HCEC 1CT (cell line): ENCODE data around the gene OSBPL1A.

Experiments
- DNase-seq: peaks from one replicate; pipeline ENCODE4 v3.0.0-alpha.2; 2017

The OSBPL1A gene

DNA sequence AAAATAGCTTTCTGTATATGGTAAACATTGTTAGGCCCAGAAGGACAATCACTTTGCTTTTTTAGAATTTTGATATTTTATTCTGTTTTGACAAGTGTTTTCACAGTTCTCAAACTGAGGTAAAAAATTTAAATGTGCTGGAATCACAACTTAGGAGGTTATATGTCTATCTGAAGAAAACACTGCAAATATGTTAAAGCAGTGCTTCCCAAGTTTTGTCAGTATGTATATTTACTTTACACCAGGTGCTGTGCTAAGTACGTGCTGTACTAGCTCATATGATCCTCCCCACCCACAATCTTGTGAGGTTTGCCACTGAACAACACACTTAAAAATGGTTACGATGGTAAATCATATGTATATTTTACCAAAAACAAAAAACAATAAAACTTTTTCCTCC lies 134.6 kb downstream of the OSBPL1A start:
- DNase-seq = no peak

- peak; percentile 64 for DNase-seq
These were observed 135.5 kb downstream of the OSBPL1A start for GRCh38 chr18:24262087-24262486.

DNA sequence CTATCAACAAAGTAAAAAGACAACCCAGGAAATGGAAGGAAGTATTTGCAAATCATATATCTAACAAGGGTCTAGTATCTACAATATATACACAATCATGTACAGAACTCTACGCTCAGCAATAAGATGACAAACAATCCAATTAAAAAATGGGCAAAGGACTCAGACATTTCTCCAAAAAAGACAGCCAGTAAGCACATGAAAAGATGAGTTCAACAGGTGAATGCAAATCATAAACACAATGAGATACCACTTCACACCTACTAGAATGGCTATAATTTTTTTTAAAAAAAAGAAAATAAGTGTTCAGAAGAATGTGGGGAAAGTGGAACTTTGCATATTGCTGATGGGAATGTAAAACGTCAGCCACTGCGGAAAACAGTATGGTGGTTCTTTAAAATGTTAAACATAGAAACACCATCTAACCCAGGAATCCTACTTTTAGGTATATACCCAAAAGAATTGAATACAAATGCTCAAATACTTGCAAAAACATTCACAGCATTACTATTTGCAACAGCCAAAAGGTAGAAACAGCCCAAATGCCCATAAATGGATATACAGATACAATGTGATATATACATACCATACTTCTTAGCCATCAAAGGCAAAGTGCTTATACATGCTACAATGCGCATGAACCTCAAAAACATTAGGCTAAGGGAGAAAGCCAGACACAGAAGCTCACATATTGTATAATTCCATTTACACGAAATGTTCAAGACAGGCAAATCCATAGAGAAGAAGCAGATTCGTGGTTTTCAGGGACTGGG lies 137.6 kb downstream of the OSBPL1A start:
- DNase-seq = peak; percentile 20

GRCh38 chr18:24254071-24254470 lies 143.6 kb downstream of the OSBPL1A start:
- no peak for DNase-seq

DNA sequence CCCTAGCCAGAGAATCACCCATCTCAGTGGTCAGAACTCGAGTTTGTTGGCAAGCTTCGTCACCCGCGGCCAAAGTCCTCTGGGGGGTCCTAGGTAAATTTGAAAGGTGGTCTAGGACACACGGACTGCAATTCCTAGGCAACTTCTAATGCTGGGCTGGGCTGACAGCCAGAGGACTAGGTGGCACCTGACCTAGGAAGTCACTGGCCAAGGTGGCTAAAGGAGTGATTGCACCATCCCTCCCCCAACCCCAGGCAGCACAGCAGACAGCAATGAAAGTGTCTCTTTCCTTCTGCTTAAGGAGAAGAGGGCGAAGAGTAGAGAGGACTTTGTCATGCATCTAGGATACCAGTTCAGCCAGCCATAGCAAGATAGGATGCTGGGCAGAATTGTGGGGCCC lies 147.9 kb downstream of the OSBPL1A start:
- no peak for DNase-seq

DNA sequence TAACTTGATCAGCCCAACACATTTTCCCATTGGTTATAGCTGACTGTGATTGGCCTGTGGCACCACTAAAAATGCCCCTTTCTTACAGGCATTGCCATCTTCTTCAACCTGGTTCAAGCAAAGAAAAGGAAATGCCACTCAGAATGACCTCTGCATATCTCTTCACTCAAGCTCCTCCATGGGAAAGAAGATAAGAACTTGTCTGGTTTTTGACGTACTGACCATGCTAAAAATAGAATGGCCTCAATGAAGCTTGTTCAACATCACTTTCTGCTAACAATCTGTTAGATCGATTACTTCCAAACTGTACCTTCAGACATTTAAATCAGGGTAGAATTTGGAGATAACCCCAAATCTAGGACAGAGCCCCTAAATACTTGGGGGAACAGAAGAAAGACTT lies 149.3 kb downstream of the OSBPL1A start:
- no peak for DNase-seq

DNA sequence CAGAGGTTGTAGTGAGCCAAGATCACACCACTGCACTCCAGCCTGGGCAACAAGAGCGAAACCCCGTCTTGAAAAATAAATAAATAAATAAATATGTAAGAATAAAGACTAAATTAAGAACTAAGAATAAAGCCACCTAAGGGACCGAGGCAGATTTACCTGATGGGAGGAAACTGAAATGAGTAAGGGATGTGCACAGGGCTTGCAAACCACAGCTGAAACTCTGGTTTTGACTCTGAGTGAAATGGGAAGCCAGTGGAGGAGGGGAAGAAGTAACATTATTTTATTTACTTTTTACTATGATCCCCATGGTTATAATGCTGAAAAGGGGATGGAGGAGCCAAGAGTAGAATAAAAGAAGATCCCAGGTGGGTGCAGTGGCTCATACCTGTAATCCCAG lies 151.5 kb downstream of the OSBPL1A start:
- DNase-seq = no peak

GRCh38 chr18:24244698-24245097 lies 152.9 kb downstream of the OSBPL1A start:
- DNase-seq = no peak

DNA sequence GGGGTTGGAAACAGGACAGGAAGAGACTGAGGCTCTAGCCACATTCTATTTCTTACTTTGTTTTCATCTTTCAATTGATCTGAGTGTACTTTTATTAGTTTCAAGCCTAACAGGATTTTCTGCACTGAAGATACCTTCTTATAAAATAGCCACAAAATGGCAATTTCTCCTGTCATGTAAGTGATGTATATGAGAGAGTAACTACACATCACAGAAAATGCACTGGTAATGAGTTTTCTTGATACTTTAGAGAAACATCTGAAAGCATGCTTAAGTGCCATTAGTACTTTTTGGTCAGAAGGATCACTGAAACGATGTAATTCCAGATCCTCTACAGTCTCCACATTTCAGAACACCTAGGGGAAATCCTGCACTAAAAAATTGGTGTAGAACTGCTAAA lies 153.9 kb downstream of the OSBPL1A start:
- DNase-seq = no peak

GRCh38 chr18:24239341-24239740 lies 158.3 kb downstream of the OSBPL1A start:
- DNase-seq = no peak

GRCh38 chr18:24238387-24238786 lies 159.2 kb downstream of the OSBPL1A start:
- no peak for DNase-seq

GRCh38 chr18:24234850-24235418 lies 162.7 kb downstream of the OSBPL1A start:
- DNase-seq = no peak

GRCh38 chr18:24234330-24234729 lies 163.3 kb downstream of the OSBPL1A start:
- no peak for DNase-seq

GRCh38 chr18:24232800-24233199 lies 164.8 kb downstream of the OSBPL1A start:
- no peak for DNase-seq

GRCh38 chr18:24231773-24232735 lies 165.6 kb downstream of the OSBPL1A start:
- peak; percentile 60 for DNase-seq

DNA sequence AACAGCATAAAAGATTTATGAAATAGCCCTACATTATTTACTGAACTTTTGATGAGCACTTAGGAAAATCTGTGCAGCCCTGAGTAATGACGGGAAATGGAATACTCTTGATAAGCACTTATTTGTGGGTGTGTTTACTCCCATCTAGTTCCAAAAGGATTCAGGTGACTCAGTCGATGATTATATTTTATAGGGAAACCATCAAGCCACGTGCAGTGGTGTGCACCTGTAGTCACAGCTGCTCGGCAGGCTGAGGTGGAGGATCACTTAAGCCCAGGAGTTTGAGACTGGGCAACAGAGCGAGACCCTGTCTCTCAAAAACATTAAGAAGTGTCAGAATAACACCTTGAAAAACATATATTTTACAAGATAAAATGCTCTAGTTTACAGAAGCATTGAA lies 166.9 kb downstream of the OSBPL1A start:
- no peak for DNase-seq

- no peak for DNase-seq
These were observed 169.0 kb downstream of the OSBPL1A start for GRCh38 chr18:24228667-24229041.

DNA sequence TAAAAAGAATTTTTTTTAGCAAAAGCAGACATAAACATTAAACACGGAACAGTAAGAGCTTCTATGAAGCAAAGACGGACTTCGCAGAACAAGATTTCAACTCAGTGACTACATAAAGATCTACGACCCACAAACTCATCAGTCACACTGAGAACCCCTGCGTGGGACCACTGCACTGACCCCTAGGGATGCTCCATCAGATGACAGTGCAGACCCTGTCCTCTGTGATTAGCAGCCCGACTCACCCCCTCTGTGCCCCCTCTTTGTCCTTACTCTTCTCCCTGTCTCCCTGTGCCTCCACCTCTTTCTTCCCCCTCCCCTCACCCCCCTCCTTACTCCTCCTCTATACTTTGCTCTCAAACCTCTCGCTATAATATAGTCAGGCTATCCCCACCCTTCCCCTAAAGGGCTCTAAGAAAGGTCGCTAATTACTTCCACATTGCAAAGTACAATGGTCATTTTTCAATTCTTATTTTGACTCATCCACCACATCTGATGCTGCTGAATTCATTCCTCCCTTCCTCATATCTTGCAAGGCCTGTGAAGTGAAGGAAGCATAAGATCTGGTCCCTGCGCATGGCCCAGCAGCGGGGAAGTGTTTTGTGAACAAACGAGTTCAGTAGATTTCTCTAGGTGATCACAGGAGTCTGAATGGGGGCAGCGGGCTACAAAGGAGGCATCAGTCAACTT lies 169.5 kb downstream of the OSBPL1A start:
- no peak for DNase-seq

GRCh38 chr18:24220318-24220688 lies 177.3 kb downstream of the OSBPL1A start:
- no peak for DNase-seq

GRCh38 chr18:24219561-24220317 lies 177.9 kb downstream of the OSBPL1A start:
- DNase-seq = no peak

DNA sequence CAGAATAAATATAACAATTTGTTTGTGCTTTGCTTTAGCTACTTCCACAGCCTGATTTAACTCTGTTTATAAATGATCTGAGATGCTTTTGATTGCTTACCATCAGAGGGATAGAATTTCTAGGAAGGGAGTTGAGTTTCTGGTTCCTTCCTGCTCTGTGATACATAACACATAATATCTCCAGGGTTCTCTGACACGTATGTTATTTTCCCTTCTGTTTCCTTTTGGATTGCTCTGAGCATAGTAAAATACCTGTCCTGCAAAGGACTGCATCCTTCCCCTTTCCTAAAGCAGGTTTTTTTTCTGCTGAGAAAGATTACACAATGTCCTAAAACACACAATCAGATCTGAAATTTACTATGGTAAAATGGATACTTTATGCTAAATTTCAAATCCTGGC lies 182.7 kb downstream of the OSBPL1A start:
- DNase-seq = no peak

- no peak for DNase-seq
These were observed 183.5 kb downstream of the OSBPL1A start for GRCh38 chr18:24214144-24214543.
